HG02678 (cell line): Measurements from ENCODE around the gene BCL2.

Source experiments
- ATAC-seq: cut with Tn5 transposase; IDR thresholded peaks from one replicate; pipeline ENCODE4 v1.9.1; 2021; ENCODE audit warnings: mild to moderate bottlenecking, moderate library complexity; ENCODE audit not compliant: unreplicated experiment

The BCL2 gene

DNA sequence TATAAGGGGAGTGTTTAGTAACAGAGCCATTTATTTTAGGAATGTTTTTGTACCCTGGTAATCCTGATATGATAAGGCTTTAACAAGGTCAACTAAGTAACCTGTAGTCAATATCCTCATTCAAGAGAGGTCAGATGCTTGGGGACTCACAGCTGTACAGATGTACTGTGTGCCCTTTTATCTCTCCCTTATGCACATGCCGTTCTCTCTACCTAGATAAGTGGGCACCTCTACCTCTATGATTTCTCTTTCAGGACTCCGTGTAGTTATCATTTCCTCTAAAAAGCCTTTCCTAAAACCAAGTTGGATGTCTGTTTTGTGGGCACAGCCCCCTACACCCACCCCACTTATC, 132.4 kb downstream of the BCL2 start:
- ATAC-seq = no peak

DNA sequence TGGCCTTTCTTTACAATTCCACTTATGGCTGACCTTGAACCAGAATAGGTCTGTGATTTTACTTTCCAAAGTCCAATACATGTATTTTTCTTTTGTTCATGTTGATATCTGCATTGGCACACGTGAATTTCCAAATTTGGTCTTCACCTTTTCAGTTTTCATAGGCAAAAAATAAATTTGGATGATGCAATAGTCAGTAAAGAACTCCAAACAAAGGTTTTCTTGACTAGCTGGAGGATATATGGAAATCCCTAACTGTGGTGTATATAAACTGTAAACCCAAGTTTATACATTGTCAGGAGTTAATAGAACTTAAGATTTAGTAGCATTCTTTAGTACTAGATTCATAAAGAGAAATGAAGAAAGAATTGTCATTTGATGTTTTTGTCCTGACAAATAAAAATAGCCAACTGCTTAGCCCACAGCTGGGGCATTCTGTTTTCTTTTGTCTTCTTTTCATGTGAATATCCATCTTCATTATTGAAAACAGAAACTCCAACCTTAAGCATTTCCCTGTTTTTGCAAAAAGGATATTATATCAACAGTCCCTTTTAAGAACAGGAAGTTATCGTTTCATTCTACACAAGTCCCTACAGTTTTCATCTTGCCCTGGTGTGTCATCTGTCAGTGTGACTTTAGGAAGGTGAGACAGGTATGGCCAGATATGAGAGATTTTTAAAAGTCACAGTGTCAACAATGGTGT, 132.9 kb downstream of the BCL2 start:
- ATAC-seq = no peak

DNA sequence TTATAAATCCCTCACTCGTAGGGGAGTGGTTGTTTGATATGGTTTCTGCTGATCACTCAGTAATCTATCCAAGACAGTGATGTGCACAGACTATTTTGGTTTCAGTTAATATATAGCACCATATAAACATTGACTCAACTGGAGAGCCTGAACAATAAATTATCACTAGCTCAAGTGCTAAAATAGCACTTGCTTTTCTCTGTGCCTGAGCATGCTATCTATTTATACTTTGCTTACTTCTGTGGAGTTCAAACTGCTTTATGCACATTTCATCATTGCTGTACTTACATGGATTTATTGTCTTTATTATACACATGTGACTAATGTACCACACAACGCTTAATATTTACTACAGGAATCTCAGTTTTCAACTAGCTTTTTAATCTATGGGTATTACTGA, 133.6 kb downstream of the BCL2 start:
- no peak for ATAC-seq

DNA sequence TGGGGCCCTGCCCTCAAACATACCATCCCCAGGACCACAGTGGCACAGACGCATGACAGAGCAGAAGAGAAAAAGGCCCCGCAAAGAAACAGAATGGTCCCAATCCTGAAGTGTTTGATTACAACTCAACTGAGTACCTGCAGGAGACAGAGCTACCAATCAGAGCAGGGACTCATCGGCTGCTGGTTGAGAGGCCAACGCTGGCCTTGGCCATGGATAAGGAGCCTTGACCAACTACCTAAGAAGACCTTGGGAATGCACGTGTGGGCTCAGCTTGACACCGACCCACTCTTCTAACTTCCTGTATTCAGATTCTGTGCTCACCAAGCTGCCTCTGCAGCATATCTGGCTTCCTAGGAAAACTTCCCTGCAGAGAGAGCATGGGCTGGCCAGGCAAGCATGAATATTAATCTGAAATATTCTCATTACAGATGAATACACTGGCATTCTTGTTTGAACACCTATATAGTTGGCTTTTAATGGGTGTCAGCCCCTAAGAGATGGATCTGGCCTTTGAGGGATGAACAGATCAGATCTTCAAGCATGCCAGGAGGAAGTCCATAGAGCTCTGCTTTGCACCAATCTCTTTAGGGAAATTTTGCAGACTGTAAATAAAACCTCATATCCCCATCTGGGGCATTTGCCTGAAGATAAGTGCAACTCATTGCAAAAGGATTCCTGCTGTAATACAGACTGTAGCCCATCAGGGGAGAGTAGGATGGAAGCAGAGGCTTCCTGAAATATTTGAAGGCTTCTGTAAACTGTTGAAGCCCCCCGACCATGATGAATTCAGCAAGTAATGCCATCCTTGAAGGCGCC, 135.4 kb downstream of the BCL2 start:
- ATAC-seq = no peak

DNA sequence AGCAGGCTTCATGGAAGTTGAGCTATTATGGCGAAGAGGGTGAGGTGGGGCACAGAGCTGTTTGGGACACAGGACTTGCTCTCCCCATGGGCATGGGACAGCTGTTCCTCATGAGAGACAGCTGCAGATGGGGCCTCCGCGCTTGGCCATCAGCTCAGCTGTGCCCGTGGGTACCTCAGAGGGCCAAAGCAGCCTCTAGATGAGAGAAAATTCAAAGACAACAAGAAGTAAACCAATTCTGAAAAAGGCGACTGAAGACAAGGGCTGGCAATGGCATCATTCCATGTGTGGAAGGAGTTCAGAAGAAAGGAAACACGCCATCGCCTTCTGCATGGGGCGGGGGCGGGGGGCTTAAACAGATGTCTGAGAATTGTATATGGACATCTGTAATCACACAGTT, 136.2 kb downstream of the BCL2 start:
- ATAC-seq = no peak

DNA sequence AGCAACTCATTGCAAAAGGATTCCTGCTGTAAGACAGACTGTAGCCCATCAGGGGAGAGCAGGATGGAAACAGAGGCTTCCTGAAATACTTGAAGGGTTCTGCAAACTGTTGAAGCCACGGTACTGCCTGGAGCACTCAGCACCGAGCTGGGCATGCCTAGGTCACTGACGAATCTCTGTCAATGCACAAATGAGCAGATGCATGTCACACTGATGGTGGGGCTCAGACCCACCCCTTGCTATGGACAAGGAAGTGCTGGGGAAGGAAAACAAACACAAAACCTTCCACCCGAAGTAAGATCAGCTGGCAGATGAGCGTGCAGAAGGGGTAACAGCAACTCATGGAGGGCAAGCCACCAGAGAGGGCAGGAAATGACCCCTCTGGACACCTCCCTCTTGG, 136.7 kb downstream of the BCL2 start:
- no peak for ATAC-seq

DNA sequence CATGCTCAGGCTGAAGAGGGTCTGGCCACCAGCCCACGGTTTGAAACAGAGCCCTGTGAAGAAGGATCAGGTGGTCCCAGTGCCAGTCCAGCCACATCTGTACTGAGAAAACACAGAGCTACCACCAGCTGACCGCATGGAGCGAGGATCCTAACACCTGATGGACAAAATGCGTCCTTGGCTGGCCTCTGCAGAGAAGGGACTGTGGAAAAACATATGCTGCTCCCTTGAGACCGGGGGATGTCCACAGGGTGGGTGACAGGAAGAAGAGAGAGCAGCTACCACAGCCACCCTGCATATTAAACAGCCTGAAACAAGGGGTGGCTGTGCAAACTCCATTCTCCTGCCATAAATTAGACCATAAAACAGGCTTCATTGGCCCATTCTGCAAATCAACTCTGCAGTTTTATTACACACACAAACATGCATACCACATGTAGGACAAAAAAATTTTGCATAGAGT, 137.2 kb downstream of the BCL2 start:
- ATAC-seq = no peak

DNA sequence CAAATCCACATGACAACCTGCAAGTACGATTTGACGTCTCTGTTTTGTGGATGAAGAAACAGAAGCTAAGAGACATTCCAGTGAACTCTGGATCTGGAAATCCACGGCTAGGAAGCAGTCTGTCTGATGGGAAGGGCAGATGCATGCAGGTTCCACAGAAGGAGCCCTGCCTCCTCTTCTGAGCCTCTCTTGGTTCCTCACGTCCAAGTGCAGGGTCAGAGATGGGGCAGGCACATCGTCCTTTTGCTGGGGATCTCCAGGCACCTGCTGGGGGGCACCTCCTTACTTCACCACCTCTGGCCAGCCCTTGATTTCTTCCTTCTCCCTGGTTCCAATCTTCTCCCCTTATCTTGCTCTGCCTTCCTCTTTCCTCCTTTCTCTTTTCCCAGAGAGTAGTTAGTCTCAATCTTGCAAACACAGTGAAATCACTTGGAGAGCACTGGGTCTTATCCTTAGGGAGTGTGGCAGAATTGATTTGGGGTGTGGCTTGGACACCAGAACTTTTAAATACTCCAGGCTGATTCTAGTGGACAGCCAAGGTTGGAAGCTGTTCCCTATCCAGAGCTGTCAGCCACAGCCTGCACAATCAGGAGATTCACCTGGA, 137.8 kb downstream of the BCL2 start:
- ATAC-seq = no peak

DNA sequence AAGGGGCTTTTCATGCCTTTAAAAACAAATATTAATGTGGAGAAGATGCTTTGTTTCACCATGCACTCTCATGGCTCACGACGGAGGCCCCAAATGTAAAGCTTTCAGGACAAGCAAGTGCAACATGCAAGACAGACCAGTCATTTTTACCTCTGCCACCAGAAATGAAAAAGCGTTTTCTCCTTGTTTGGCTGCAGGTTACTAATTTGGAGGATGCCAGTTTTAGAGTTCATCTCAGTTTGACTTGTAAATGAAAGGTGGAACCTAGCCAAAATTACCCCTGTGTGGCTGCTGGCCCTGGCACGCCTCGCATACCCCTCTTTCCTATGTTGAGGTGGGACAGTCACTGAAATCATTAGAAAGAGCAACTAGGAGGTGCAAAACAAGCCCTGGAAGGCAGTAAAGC, 138.6 kb downstream of the BCL2 start:
- peak; percentile 57 for ATAC-seq

DNA sequence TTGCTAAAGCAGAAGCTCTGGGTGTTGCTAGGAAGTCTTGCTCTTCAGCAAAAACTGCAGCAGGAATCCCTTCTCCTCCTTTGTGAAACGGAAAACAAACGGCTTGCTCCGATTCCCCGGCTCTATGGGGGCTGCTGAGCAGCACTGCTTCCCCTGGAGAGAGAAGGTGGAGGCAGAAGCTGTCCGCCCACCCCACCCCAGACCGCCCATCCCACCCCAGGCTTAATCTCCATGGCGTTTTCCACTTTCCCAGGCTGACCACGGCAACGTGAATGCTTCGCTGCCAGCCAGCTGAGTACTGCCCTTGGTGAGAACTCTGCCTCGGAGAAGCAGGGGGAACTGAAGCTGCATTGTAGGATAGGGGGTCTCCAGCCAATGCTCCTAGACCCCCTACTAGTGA, 139.2 kb downstream of the BCL2 start:
- no peak for ATAC-seq

DNA sequence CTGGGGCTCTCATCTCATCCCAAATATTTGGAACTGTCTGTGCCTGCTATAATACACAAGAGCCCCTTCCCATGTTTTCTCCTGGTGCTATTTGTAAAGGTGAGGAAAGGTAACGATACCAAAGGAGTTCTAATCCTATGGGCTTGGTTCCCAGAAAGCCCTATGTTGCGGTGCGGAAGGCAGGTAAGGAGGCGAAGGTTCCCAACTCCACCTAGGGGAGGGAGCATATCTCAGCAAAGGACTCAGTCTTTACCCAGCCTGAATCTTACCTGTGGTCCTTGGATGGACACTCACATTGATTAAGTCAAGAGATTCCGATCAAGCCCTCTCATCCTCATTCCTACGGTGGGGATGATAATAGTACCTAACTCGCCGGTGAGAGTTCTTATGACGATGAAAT, 140.1 kb downstream of the BCL2 start:
- no peak for ATAC-seq

DNA sequence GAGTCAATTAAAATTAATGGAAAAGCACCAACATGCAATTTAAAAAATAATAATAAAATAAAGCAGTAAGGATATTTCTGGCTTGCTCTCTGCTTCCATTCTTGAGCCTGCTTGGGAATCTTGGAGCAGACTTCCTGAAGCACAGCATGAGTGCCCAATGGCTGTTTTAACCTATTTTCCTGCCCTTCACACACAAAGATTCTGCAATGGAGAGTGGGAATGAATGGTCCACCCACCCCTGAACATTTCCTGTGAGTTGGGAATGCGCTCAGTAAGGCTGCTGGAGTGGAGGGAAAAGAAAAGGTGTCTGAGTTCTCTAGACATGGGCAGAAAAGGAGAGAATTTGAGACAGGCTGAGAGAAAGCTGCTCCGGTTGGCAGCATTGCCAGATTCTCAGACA, 140.6 kb downstream of the BCL2 start:
- ATAC-seq = no peak

DNA sequence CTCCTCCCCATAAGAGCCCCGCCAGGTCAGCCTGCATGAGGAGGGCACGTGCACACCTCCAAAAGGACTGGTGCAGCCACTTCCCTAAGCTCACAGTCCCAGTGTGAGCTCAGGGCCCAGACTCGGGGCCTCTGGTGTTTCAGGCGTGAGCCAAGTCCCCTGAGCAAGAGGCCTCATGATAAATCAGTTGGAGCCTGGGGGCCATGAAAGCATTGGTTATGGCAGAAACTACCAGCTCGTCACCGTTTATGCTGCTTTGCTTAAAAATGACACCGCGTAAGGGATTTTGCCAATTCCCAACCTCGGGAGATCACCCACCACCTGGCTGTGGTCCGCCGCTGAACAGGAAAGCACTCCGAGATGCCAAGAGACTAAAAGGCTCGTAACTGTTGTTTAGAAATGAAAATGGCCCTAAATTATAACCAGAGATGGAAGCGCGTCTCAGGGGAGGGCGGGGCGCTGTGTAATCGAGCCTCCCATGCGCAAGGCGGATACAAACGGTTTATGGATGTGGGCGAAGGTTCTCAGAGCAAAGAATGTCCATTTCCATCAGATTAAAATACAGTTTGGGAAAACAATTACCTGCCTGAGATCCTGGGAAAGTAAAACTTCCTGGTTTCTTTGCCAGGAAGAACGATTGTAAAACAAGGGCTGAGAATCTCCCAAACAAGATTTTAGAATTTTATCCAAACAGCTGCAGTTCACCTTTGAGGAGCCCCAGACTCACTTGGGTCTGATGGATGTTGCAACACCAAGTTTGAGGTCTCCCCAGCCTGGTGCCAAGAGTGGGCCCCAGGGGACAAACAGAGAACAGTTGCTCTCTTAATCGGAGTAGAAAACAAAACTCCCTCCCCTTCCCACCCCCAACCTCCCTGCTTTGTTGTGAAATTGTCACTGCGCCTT, 141.4 kb downstream of the BCL2 start:
- ATAC-seq = peak; percentile 28

DNA sequence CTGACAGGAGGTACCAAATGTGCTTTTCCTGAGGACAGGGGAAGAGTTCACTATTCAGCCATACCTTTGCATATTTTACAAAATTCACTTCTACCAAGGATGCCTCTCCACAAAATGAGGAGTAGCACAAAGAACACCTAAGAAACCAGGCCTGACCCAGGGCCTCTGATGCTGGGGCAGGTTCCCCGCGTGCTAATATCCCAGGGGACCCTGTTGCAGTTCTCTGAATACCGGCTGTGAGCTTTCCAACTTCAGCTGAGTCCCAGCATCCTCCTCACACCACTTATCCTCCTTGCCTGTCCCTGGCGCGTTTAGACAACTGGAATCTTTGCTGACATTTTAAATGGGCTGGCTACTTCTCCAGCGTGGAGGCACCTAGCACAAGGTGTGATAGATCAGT, 142.3 kb downstream of the BCL2 start:
- ATAC-seq = no peak

DNA sequence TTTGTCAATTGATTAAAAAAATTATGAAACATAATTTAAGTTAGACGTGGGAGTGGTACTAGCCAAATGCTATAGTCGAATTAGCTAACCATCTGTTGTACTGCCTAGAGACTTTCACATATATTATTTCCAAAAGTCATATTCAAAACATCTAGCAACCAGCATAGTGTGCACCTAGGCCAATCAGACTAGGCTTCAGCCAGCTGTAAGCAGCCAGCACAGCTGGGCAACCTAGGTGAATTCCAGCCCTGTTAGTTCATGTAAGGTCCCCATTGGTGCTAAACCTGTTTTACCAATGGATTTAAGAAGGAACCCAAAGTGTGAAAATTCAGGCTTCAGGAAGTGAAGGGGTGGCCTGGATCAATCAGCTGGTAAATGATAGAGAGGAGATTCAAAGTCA, 144.3 kb downstream of the BCL2 start:
- ATAC-seq = peak; percentile 78

DNA sequence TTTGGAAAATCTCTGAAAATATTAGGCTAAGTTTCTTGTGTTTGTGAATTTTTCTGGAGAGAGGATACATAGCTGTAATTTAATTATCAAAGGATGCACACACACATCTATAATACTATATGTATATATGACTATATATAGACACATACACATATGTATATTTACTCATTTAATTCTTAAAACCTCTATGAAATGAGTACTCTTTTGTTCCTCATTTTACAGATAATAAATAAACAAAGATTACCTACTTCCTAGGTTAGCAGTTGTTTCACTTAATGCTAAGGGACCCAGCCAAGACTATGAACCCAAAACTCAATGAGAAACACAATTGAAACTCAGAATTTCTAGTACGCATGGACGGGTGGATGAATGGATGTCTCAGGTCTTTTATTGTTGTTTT, 145.6 kb downstream of the BCL2 start:
- ATAC-seq = no peak

DNA sequence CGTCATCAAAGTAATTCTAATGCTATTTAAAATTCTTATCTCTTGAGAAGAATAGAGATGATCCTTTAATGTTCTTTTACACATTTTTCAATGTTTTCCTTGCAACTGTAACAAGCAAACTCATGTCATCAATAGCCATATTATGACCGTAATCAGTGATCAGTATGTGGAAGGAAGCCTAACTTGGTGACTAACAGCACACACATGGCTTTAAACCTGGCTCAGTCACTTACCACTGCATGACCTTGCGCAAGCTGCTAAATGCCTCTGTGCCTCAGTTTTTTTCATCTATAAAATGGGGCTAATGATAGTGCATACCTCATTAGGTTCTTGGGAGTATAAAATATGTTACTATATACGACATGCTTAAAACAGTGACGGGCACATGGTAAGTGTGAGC, 149.7 kb downstream of the BCL2 start:
- ATAC-seq = no peak

DNA sequence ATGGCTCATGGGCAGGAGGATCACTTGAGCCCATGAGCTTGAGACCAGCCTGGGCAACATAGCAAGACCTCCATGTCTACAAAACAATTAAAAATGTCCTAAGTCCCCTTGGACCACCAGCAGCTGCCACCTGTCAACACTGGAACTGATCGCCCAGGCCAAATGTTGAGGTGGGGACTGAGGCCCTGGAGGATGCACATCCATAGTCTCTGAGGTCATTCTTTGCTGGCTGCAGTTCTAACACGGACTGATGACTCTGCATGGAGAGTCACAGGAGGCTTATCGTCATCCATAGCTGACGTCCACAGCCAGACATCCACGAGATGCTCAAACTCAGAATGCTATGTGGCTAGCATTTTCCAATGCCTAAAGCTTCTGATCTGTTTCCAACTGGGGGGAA, 151.3 kb downstream of the BCL2 start:
- ATAC-seq = no peak

DNA sequence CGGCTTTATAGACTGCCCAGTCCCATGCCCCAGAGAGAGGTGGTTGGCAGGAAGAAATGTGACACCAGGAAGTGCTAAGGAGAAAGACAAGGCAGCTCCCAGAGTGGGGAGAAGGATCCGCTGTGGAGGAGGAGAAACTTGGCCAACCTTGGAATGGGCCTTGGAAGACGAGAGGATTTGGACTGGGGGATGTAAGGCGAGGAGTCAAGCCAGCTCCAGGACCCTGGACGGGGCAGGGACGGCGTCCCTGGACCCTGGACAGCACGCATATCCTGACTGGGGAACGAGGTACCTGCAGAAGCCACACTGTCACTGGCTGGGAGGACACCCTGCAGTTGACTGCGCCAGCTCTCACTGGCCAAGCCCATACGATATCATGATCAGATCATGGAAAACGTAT, 153.4 kb downstream of the BCL2 start:
- no peak for ATAC-seq

DNA sequence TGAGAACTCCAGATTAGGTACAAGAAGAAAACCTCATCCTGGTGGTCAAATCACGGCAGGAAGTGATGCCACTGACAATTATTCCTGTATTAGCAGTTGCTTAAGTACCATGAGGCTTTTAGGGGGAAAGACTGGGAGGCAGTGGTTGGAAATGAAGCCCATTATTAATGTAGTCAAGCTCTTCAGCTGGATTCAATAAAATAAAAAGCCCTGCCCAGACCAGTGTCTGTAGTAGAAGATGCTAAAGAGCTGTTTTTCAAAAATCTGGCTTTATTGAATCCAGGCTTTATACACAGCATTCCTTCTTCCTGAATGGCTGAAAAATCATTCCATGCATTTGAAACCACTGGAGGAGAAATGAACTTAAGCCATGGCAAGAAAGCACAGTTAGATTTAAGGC, 155.2 kb downstream of the BCL2 start:
- no peak for ATAC-seq
